ENCODE measurements around the gene ACAA1.
A peak's percentile ranks its signal among the peaks of the same experiment; 100 is the strongest.

ACAA1 gene, protein sequence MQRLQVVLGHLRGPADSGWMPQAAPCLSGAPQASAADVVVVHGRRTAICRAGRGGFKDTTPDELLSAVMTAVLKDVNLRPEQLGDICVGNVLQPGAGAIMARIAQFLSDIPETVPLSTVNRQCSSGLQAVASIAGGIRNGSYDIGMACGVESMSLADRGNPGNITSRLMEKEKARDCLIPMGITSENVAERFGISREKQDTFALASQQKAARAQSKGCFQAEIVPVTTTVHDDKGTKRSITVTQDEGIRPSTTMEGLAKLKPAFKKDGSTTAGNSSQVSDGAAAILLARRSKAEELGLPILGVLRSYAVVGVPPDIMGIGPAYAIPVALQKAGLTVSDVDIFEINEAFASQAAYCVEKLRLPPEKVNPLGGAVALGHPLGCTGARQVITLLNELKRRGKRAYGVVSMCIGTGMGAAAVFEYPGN

DNA sequence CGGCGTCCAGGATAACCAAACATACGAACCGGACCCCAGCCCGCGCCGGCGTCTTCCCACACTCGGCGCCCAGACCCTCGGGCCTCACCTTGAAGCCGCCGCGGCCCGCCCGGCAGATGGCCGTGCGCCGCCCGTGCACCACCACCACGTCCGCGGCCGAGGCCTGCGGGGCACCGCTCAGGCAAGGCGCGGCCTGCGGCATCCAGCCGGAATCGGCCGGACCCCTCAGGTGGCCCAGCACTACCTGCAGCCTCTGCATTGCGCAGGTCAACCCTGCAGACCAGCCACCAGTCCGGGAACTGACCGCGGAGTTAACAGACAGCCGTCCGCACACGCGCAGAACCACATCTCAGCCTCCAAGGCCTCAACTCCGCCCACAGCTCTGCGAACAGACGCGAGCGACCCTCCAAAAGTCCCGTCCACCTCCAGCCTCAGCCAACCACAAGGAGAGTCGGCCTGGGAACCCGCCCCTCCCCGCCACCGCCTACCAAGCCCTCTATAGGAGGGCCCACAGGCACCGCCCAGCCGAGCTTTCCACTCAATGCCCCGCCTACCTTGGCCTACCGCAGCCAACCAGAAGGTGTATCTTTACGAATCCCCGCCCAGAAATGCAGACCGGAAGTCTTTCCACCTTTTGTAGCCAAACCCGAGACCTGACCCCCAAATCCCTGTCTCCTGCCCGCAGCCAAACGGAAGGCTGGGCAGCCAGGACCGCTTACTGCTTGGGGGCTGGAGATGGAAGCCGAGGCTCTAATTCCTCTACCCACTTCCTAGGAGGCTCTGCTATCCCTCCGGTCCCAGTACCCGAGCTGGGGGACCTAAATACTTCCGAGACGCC is at the start of gene ACAA1:
TSS of gene ACAA1 (minus strand) at position 351 of the 838 bp plus-strand sequence. CDS start at position 259, 92 bp downstream.
- Histone ChIP-seq H3K9ac (ENCODE audit: low read length) (peak within 1 kb of the TSS; percentile 80), H3K27me3 (ENCODE audit: control insufficient read depth, insufficient read depth, low read length) (no peaks in the 10 kb centered on the region), H3K4me1 (ENCODE audit: control insufficient read depth, insufficient read depth, low read length) (peaks cover 16% of the 10 kb centered on the region), H3K27ac (ENCODE audit: low read depth, low read length) (peak within 1 kb of the TSS; percentile 92), H3K36me3 (ENCODE audit: control insufficient read depth, insufficient read depth, low read length) (peaks cover 22% of the 10 kb centered on the region), H3K4me3 (ENCODE audit: low read length) (peak within 1 kb of the TSS; percentile 93)

DNA sequence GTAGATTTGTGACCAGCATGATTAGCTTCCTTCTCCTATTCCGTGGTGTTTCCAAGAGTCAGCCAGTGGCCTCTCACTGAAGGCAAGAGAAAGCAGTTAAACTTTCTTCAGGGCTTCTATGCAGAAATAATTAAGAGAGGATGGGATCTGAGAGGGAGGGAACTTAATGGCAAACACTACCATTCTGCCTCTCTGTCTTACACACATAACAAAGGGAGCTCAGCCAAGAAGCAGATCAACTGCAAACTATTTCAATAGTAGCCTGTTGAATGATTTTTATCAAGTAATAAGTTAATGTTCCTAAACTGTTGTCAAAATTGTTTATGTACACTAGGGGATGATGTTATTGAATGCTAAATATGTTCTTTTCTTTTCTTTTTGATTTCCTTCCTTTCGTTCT is 40.3 kb upstream of the ACAA1 start:
- no peak overlapping the region for H3K4me3 ChIP-seq (ENCODE audit: low read length)
- no peaks in the 10 kb centered on the region for H3K36me3 ChIP-seq (ENCODE audit: control insufficient read depth, insufficient read depth, low read length)
- H3K9ac ChIP-seq (ENCODE audit: low read length), result no peak overlapping the region
- H3K27ac ChIP-seq (ENCODE audit: low read depth, low read length), result no peak overlapping the region
- no peaks in the 10 kb centered on the region for H3K27me3 ChIP-seq (ENCODE audit: control insufficient read depth, insufficient read depth, low read length)
- no peaks in the 10 kb centered on the region for H3K4me1 ChIP-seq (ENCODE audit: control insufficient read depth, insufficient read depth, low read length)

DNA sequence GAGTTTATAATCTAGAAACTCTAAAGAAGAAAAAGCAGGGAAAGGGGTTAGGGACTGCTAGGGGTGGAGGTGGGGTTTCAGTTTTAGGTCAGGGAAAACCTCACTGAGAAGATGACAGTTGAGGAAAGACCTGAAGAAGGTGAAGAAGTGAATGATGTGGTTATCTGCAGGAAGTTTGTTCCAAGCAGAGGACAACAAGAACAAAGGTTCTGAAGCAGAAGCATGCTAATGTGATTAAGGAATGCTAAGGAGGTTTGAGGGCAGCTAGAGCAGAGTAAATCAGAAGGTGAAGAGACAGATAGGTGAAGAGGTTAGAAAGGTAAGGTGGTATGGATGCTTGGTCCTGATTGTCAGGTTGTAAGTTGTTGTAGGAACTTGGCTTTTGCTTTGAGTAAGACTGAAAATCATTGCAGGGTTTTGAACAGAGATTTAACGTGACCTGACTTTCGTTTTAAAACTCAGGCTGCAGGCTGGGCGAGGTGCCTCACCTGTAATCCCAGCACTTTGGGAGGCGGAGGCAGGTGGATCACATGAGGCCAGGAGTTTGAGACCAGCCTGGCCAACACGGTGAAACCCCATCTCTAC is 37.0 kb upstream of the ACAA1 start:
- Histone ChIP-seq H3K9ac (ENCODE audit: low read length) (no peak overlapping the region), H3K27me3 (ENCODE audit: control insufficient read depth, insufficient read depth, low read length) (no peaks in the 10 kb centered on the region), H3K36me3 (ENCODE audit: control insufficient read depth, insufficient read depth, low read length) (no peaks in the 10 kb centered on the region), H3K27ac (ENCODE audit: low read depth, low read length) (no peak overlapping the region), H3K4me1 (ENCODE audit: control insufficient read depth, insufficient read depth, low read length) (no peaks in the 10 kb centered on the region), H3K4me3 (ENCODE audit: low read length) (no peak overlapping the region)

DNA sequence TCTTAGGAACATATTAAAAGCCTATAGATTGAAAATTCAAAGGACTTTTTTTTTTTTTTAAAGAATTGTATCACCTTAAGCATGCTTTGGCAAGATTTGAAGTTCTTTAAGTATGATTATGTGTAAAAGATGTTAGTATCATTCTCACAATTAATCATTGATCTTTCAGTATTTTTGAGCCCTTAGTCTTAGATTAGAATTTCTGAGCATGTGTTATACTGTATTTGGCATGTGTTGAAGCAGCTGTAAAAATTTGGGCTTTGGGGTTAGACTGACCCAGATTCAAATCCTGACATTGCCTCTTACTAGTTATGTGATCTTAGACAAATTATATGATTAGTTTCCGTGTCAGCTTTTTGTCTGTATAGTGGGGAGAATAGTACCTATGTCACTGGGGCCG is 34.7 kb upstream of the ACAA1 start:
- peaks cover 4% of the 10 kb centered on the region for H3K4me1 ChIP-seq (ENCODE audit: control insufficient read depth, insufficient read depth, low read length)
- H3K4me3 ChIP-seq (ENCODE audit: low read length), result no peak overlapping the region
- no peaks in the 10 kb centered on the region for H3K27me3 ChIP-seq (ENCODE audit: control insufficient read depth, insufficient read depth, low read length)
- H3K9ac ChIP-seq (ENCODE audit: low read length), result no peak overlapping the region
- no peak overlapping the region for H3K27ac ChIP-seq (ENCODE audit: low read depth, low read length)
- H3K36me3 ChIP-seq (ENCODE audit: control insufficient read depth, insufficient read depth, low read length), result no peaks in the 10 kb centered on the region

DNA sequence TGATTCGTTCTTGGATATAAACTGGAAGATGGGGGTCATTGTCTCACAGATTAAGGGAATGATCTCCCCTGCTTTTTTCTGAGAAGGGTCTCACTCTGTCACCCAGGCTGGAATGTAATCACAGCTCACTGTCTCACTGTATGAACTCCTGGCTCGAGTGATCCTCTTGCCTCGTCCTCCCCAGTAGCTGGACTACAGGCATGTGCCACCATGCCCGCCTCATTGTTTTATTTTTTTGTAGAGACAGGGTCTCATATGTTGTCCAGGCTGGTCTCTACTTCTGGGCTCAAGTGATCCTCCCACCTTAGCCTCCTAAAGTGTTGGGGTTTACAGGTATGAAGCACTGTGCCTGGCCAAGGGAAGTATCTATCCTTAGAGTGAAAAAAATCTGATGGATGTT is 33.8 kb upstream of the ACAA1 start:
- peaks cover 4% of the 10 kb centered on the region for H3K4me1 ChIP-seq (ENCODE audit: control insufficient read depth, insufficient read depth, low read length)
- H3K36me3 ChIP-seq (ENCODE audit: control insufficient read depth, insufficient read depth, low read length), result no peaks in the 10 kb centered on the region
- no peak overlapping the region for H3K27ac ChIP-seq (ENCODE audit: low read depth, low read length)

DNA sequence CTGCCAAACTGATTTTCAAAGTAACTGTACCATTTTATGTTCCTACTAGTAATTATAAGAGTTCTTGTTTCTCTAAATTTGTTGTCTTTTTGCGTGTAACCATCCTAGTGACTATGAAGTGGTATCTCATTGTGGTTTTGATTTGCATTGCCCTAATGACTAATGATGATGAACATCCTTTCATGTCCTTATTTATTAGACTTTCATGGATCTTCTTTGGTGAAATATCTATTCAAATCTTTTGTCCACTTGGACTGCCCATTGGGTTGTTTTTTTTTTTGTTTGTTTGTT is 32.0 kb upstream of the ACAA1 start:
- no peak overlapping the region for H3K4me3 ChIP-seq (ENCODE audit: low read length)
- H3K4me1 ChIP-seq (ENCODE audit: control insufficient read depth, insufficient read depth, low read length), result peaks cover 4% of the 10 kb centered on the region
- no peaks in the 10 kb centered on the region for H3K36me3 ChIP-seq (ENCODE audit: control insufficient read depth, insufficient read depth, low read length)
- no peak overlapping the region for H3K27ac ChIP-seq (ENCODE audit: low read depth, low read length)
- H3K9ac ChIP-seq (ENCODE audit: low read length), result no peak overlapping the region
- no peaks in the 10 kb centered on the region for H3K27me3 ChIP-seq (ENCODE audit: control insufficient read depth, insufficient read depth, low read length)

More for the DNA sequence above, 33.8 kb upstream of the ACAA1 start:
- no peak overlapping the region for H3K4me3 ChIP-seq (ENCODE audit: low read length)
- no peaks in the 10 kb centered on the region for H3K27me3 ChIP-seq (ENCODE audit: control insufficient read depth, insufficient read depth, low read length)
- H3K9ac ChIP-seq (ENCODE audit: low read length), result no peak overlapping the region

DNA sequence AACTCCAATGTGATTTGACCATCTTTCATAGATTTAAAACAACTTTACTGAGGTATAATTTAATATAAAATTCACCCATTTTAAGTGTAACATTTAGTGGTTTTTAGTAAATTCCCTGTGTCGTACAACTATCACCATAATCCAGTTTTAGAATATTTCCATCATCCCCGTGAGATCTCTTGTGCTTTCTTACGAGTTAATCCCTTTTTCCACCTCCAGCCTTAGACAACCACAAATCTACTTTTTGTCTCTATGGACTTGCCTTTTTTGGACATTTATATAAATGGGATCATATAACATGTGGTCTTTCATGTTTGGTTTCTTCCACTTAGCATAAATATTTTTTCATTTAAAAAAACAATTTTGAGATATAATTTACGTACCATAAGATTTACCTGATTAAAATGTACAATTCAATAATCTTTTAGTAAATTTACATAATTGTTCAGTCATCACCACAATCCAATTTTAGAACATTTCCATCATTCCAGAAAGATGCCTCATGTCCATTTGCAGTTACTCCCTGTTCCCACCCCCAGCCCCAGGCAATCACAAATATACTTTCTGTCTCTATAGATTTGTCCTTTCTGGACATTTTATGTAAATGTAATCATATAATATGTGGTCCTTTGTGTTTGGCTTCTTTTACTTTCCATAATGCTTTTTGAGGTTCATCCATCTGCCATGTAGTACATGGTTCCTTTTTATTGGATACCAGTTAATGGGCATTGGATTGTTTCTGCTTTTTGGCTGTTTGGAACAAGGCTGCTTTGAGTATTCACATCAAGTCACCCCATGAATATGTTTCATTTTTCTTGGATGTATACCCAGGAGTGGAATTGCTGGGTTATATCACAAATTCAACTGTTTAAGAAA is 31.5 kb upstream of the ACAA1 start:
- Histone ChIP-seq H3K27ac (ENCODE audit: low read depth, low read length) (no peak overlapping the region), H3K27me3 (ENCODE audit: control insufficient read depth, insufficient read depth, low read length) (no peaks in the 10 kb centered on the region), H3K4me1 (ENCODE audit: control insufficient read depth, insufficient read depth, low read length) (peaks cover 4% of the 10 kb centered on the region), H3K9ac (ENCODE audit: low read length) (no peak overlapping the region), H3K36me3 (ENCODE audit: control insufficient read depth, insufficient read depth, low read length) (no peaks in the 10 kb centered on the region), H3K4me3 (ENCODE audit: low read length) (no peak overlapping the region)

DNA sequence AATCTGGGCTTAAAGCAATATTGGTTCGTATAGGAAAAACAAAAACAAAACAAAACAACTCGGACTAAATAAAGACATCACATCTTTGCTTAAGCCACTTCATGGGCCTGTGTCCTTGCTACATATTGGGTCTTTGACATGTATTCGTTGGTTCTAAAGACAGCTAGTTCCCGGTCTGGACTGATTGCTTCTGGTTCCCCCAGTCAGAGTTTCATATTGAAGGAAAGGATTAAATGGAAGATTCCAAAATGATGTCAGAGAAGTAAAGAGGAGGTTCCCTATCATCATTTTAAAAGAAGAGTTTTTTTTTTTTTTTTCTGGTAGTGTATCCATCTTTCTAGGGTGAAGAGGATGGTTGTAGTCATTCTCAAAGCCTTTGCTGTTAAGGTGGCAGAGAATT is 30.7 kb upstream of the ACAA1 start:
- H3K4me1 ChIP-seq (ENCODE audit: control insufficient read depth, insufficient read depth, low read length), result peaks cover 4% of the 10 kb centered on the region
- no peak overlapping the region for H3K9ac ChIP-seq (ENCODE audit: low read length)
- H3K36me3 ChIP-seq (ENCODE audit: control insufficient read depth, insufficient read depth, low read length), result no peaks in the 10 kb centered on the region
- no peak overlapping the region for H3K27ac ChIP-seq (ENCODE audit: low read depth, low read length)
- H3K4me3 ChIP-seq (ENCODE audit: low read length), result no peak overlapping the region
- no peaks in the 10 kb centered on the region for H3K27me3 ChIP-seq (ENCODE audit: control insufficient read depth, insufficient read depth, low read length)

DNA sequence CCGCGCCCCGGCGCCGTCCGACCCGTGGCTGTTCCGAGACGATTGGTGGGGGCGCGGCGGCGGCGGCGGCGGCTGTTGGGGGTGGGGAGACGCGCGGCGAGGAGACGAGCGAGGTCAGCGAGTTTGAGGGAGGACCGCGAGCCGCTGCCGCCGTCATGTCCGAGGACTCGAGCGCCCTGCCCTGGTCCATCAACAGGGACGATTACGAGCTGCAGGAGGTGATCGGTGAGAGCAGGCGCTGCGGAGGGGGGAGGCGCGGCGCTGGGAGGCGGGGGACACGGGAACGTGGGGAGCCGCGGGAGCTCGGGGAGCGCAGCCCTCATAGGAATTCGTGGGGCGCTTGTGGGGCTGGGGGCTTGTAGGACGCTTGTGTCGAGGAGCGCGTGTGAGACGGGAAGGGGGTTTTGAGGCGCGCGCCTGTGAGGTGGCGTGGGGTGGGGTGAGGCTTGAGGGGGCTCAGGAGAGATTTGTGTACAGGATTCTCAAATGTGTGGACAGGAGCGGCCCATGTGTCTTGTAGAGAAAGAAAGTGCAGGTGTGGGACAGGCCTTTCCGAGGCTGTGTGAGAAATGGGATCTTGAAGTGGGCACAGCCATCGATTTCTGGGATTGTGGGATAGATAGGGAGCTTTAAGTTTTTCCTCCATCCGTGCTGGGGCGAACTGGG is 28.9 kb upstream of the ACAA1 start:
- no peaks in the 10 kb centered on the region for H3K27me3 ChIP-seq (ENCODE audit: control insufficient read depth, insufficient read depth, low read length)
- peak overlapping the region; percentile 84 for H3K4me3 ChIP-seq (ENCODE audit: low read length)
- peak overlapping the region; percentile 99 for H3K27ac ChIP-seq (ENCODE audit: low read depth, low read length)
- H3K36me3 ChIP-seq (ENCODE audit: control insufficient read depth, insufficient read depth, low read length), result no peaks in the 10 kb centered on the region
- H3K9ac ChIP-seq (ENCODE audit: low read length), result peak overlapping the region; percentile 77
- peaks cover 4% of the 10 kb centered on the region for H3K4me1 ChIP-seq (ENCODE audit: control insufficient read depth, insufficient read depth, low read length)

DNA sequence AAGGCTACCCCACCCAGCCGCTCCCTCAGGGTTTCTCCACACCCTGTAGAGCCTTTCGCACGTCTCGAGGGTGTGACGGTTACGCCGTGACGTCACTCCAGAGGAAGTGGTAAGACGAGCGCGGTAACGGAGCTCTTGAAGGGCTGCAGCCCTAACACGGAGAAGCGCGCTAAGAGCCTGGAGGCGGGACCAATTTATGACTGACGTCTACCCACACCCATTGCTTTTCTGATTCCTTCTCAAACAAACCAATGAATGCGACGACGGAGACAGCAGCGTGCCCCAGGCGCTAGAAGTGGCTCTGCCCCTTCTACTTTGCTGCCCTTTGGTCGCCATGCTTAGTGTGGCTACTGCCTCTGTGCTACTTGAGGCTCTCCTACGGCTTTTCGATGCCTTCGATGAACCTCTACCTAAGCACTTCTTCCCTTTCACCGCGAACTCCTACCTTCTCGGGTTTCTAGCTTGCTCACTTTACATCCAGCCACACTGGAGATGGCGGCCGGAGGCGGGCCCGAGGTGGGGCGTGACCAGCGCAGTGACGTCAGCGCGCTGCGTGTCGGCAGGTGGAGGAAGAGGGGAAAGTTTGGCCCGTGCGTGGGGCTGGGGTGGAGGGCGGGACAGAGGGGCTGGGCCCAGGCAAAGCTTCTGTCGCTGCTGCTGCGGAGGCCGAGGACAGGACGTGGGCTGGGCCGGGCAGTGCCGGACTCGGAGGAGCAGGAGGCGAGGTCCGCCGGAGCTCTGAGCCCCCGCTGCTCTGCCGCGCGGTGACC is 28.2 kb upstream of the ACAA1 start, which contains the start of gene OXSR1:
TSS of gene OXSR1 (plus strand) at position 586 of the 770 bp plus-strand sequence. CDS start 340 bp downstream, outside the sequence.
- no peaks in the 10 kb centered on the region for H3K27me3 ChIP-seq (ENCODE audit: control insufficient read depth, insufficient read depth, low read length)
- H3K4me3 ChIP-seq (ENCODE audit: low read length), result peak within 1 kb of the TSS; percentile 84
- H3K27ac ChIP-seq (ENCODE audit: low read depth, low read length), result peak within 1 kb of the TSS; percentile 99
- peaks cover 4% of the 10 kb centered on the region for H3K4me1 ChIP-seq (ENCODE audit: control insufficient read depth, insufficient read depth, low read length)
- no peaks in the 10 kb centered on the region for H3K36me3 ChIP-seq (ENCODE audit: control insufficient read depth, insufficient read depth, low read length)
- H3K9ac ChIP-seq (ENCODE audit: low read length), result peak within 1 kb of the TSS; percentile 77

DNA sequence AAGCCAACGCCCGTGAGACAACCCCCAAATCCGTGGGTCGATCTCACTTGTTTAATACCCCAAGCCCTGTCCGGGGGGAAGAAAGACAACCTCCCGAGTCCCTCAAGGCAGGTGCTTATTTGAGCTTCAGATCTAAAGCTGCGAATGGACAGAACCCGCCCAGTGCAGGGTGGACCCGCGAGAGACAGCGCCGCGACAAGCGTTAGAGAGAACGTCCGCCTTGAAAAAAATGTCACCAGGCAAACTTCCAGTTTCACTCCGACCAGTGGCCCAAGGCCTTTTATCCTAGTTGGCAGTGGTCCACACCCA is 27.7 kb upstream of the ACAA1 start:
- peak overlapping the region; percentile 84 for H3K4me3 ChIP-seq (ENCODE audit: low read length)

More for the DNA sequence above, 27.7 kb upstream of the ACAA1 start:
- no peaks in the 10 kb centered on the region for H3K36me3 ChIP-seq (ENCODE audit: control insufficient read depth, insufficient read depth, low read length)
- H3K27me3 ChIP-seq (ENCODE audit: control insufficient read depth, insufficient read depth, low read length), result no peaks in the 10 kb centered on the region
- peak overlapping the region; percentile 29 for H3K9ac ChIP-seq (ENCODE audit: low read length)
- H3K4me1 ChIP-seq (ENCODE audit: control insufficient read depth, insufficient read depth, low read length), result peaks cover 4% of the 10 kb centered on the region
- H3K27ac ChIP-seq (ENCODE audit: low read depth, low read length), result peak overlapping the region; percentile 99

Data from rectal smooth muscle tissue (tissue), 1 donor.